Astrocyte (in vitro differentiated cells and primary cell): ENCODE results near the gene RAD50. TPM values are rescaled to one million over a fixed set of nuclear protein-coding genes. Genes with fewer than 3 reads are reported as not detected.

Source experiments
- DNase-seq: peaks from one replicate; pipeline ENCODE4 v3.0.0-alpha.2; 2010; ENCODE audit warnings: low read depth
- FAIRE-seq: peaks from 2 replicates; lab custom pipeline; 2011; peaks lifted over from hg19 to GRCh38; lab: Jason Lieb, UNC
- H2AFZ ChIP-seq: 2 replicates; pipeline ENCODE4 v1.6.0; 2012; ENCODE audit warnings: low read depth, low read length, inconsistent platforms
- H3K27ac ChIP-seq: 2 replicates; pipeline ENCODE4 v1.5.1; 2011; ENCODE audit warnings: low read depth, low read length, inconsistent platforms
- H3K27me3 ChIP-seq: 2 replicates; pipeline ENCODE4 v1.6.0; 2011; ENCODE audit warnings: low read length, inconsistent platforms; ENCODE audit not compliant: insufficient read depth
- H3K36me3 ChIP-seq: 2 replicates; pipeline ENCODE4 v1.5.1; 2011; ENCODE audit warnings: low read length, inconsistent platforms; ENCODE audit not compliant: insufficient read depth
- H3K4me1 ChIP-seq: 2 replicates; pipeline ENCODE4 v1.5.1; 2011; ENCODE audit warnings: low read length, inconsistent platforms; ENCODE audit not compliant: insufficient read depth
- H3K4me2 ChIP-seq: 2 replicates; pipeline ENCODE4 v1.6.0; 2012; ENCODE audit warnings: low read length, inconsistent platforms
- H3K4me3 ChIP-seq: 2 replicates; pipeline ENCODE4 v1.5.1; 2011; ENCODE audit warnings: low read depth, mild to moderate bottlenecking, low read length, inconsistent platforms; ENCODE audit not compliant: insufficient read depth
- H3K79me2 ChIP-seq: 2 replicates; pipeline ENCODE4 v1.6.0; 2012; ENCODE audit warnings: mild to moderate bottlenecking, low read length, inconsistent platforms; ENCODE audit not compliant: insufficient read depth
- H3K9ac ChIP-seq: 2 replicates; pipeline ENCODE4 v1.6.0; 2012; ENCODE audit warnings: mild to moderate bottlenecking, low read length, inconsistent platforms
- H3K9me3 ChIP-seq: 2 replicates; pipeline ENCODE4 v1.5.1; 2012; ENCODE audit warnings: low read depth, mild to moderate bottlenecking, low read length, inconsistent platforms; ENCODE audit not compliant: insufficient read depth
- H4K20me1 ChIP-seq: 2 replicates; pipeline ENCODE4 v1.6.0; 2012; ENCODE audit warnings: low read length, inconsistent platforms; ENCODE audit not compliant: insufficient read depth
- H3K27ac Mint-ChIP-seq: one replicate; pipeline ENCODE4 v1.8.0; 2021; ENCODE audit warnings: mild to moderate bottlenecking, mixed read lengths; ENCODE audit not compliant: unreplicated experiment
- H3K27me3 Mint-ChIP-seq: one replicate; pipeline ENCODE4 v1.8.0; 2021; ENCODE audit warnings: low read depth, mixed read lengths; ENCODE audit not compliant: unreplicated experiment
- H3K36me3 Mint-ChIP-seq: one replicate; pipeline ENCODE4 v1.8.0; 2021; ENCODE audit warnings: low read depth, mixed read lengths; ENCODE audit not compliant: unreplicated experiment
- H3K4me1 Mint-ChIP-seq: one replicate; pipeline ENCODE4 v1.8.0; 2021; ENCODE audit warnings: low read depth, mixed read lengths; ENCODE audit not compliant: unreplicated experiment
- H3K4me3 Mint-ChIP-seq: one replicate; pipeline ENCODE4 v1.8.0; 2021; ENCODE audit warnings: mild to moderate bottlenecking, moderate library complexity, mixed read lengths; ENCODE audit not compliant: unreplicated experiment
- H3K9me3 Mint-ChIP-seq: one replicate; pipeline ENCODE4 v1.8.0; 2021; ENCODE audit warnings: mild to moderate bottlenecking, mixed read lengths; ENCODE audit not compliant: unreplicated experiment
- EZH2 ChIP-seq: IDR thresholded peaks from 2 replicates; pipeline ENCODE4 v1.6.1; 2012; ENCODE audit warnings: mild to moderate bottlenecking, low read length, inconsistent platforms; ENCODE audit not compliant: insufficient read depth
- total RNA-seq: library from RNA; stranded (reverse); gene quantifications from 2 replicates; pipeline ENCODE4 v1.2.1, GENCODE V29; 2021
- TF ChIP-seq, protein P1 (sequence below): IDR thresholded peaks from 2 replicates; pipeline ENCODE4 v1.5.1; 2011; ENCODE audit warnings: low read depth, mild to moderate bottlenecking, inconsistent platforms, low read length, moderate library complexity; ENCODE audit not compliant: insufficient read depth

RAD50 gene
- total RNA-seq, 1 donor from 2014 or later, result 26.8 TPM

DNA sequence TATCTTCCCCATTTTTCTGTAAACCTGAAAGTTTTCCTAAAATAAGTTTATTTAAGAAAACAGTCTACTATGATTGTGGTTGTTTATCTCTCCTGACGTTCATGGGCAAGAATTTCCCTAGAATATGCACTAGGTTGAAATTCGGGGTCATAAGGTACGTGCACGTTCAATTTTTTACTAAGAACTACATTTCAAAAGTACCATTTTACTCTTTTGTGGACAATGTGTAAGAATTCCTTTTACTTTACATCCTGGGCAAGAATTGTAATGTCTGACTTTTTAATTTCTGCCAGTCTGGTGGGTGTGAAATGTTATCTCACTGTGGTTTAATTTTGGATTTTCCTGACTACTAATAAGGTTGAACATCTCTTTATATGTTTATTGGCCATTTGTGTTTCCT lies 25.8 kb upstream of the RAD50 start:
- H3K27ac Mint-ChIP-seq, result no peak overlapping the region
- Histone ChIP-seq H3K36me3 (no peaks in the 10 kb centered on the region), H3K27me3 (peaks cover 42% of the 10 kb centered on the region), H3K79me2 (no peaks in the 10 kb centered on the region), H3K4me1 (no peaks in the 10 kb centered on the region), H4K20me1 (peaks cover 3% of the 10 kb centered on the region), H2AFZ (no peak overlapping the region), H3K9ac (no peak overlapping the region), H3K9me3 (peaks cover 3% of the 10 kb centered on the region), H3K4me2 (no peak overlapping the region), H3K4me3 (no peak overlapping the region), H3K27ac (no peak overlapping the region)
- TF ChIP-seq, protein P1, sequence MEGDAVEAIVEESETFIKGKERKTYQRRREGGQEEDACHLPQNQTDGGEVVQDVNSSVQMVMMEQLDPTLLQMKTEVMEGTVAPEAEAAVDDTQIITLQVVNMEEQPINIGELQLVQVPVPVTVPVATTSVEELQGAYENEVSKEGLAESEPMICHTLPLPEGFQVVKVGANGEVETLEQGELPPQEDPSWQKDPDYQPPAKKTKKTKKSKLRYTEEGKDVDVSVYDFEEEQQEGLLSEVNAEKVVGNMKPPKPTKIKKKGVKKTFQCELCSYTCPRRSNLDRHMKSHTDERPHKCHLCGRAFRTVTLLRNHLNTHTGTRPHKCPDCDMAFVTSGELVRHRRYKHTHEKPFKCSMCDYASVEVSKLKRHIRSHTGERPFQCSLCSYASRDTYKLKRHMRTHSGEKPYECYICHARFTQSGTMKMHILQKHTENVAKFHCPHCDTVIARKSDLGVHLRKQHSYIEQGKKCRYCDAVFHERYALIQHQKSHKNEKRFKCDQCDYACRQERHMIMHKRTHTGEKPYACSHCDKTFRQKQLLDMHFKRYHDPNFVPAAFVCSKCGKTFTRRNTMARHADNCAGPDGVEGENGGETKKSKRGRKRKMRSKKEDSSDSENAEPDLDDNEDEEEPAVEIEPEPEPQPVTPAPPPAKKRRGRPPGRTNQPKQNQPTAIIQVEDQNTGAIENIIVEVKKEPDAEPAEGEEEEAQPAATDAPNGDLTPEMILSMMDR, result no peak
- no peak for TF ChIP-seq EZH2
- DNase-seq (no peak), FAIRE-seq (no peak)
- H3K4me1 Mint-ChIP-seq, result peaks cover 1% of the 10 kb centered on the region
- no peak overlapping the region for H3K4me3 Mint-ChIP-seq
- H3K36me3 Mint-ChIP-seq, result no peaks in the 10 kb centered on the region
- peaks cover 28% of the 10 kb centered on the region for H3K27me3 Mint-ChIP-seq
- peaks cover 7% of the 10 kb centered on the region for H3K9me3 Mint-ChIP-seq

DNA sequence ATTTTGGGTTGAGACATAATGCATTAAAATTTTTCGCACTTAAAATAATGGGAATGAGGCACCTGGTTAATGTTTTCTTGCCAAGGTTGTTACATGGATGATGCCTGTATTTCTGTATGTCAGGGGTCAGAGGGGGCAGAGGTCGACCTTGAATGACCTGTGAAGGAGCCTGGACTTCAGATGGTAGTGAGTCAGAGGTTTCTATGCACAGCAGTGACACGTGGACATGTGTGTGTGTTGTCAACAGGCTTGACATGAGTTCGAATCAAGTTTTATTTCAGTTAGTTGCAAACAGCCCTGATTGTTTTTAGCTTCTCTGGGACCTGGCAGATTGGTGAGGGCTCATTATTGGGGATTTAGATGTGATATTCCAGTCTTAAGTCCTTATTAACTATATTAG lies 17.1 kb upstream of the RAD50 start:
- H3K27ac ChIP-seq, result no peak overlapping the region
- no peak overlapping the region for H3K4me2 ChIP-seq
- peaks cover 34% of the 10 kb centered on the region for H3K27me3 ChIP-seq
- Mint-ChIP-seq H3K27ac (no peak overlapping the region), H3K27me3 (peaks cover 23% of the 10 kb centered on the region), H3K36me3 (no peaks in the 10 kb centered on the region), H3K4me3 (no peak overlapping the region), H3K4me1 (no peaks in the 10 kb centered on the region), H3K9me3 (peaks cover 4% of the 10 kb centered on the region)
- H3K9me3 ChIP-seq, result peaks cover 3% of the 10 kb centered on the region
- H3K4me3 ChIP-seq, result no peak overlapping the region
- no peaks in the 10 kb centered on the region for H4K20me1 ChIP-seq
- no peaks in the 10 kb centered on the region for H3K36me3 ChIP-seq
- no peak overlapping the region for H3K9ac ChIP-seq
- H2AFZ ChIP-seq, result no peak overlapping the region
- FAIRE-seq (no peak), DNase-seq (no peak)
- no peaks in the 10 kb centered on the region for H3K4me1 ChIP-seq
- no peaks in the 10 kb centered on the region for H3K79me2 ChIP-seq
- TF ChIP-seq EZH2, result no peak
- TF ChIP-seq, protein P1, result no peak

DNA sequence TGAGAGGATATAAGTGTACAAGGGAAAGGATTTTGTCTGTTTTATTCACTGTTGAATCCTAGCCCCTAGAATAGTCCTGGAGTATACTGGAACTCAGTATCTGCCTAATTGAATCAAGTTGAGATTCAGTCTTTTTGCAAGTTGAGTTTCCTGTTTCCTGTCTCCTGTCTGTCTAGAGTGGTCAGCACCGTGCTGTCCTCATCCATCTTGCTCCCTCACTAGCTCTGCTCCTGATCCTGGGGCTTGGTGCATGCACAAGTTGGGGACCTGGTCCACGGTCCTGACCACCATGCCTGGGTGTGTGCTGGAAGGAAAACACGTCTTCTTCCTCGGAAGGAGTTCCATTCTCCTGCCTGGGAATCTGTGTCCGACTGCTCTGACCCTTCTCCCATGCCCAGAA lies 16.6 kb upstream of the RAD50 start:
- FAIRE-seq (no peak), DNase-seq (no peak)
- no peaks in the 10 kb centered on the region for H3K4me1 Mint-ChIP-seq
- no peaks in the 10 kb centered on the region for H3K4me1 ChIP-seq
- TF ChIP-seq, protein P1, result no peak
- no peak for TF ChIP-seq EZH2
- no peaks in the 10 kb centered on the region for H3K36me3 Mint-ChIP-seq
- no peak overlapping the region for H2AFZ ChIP-seq
- peaks cover under 1% of the 10 kb centered on the region for H3K9me3 Mint-ChIP-seq
- H3K36me3 ChIP-seq, result no peaks in the 10 kb centered on the region
- H3K27ac Mint-ChIP-seq, result no peak overlapping the region
- no peak overlapping the region for H3K4me3 ChIP-seq
- no peaks in the 10 kb centered on the region for H4K20me1 ChIP-seq
- H3K4me3 Mint-ChIP-seq, result no peak overlapping the region
- H3K27me3 ChIP-seq, result peaks cover 30% of the 10 kb centered on the region
- no peaks in the 10 kb centered on the region for H3K79me2 ChIP-seq
- H3K9ac ChIP-seq, result no peak overlapping the region
- no peak overlapping the region for H3K4me2 ChIP-seq
- H3K27me3 Mint-ChIP-seq, result peaks cover 21% of the 10 kb centered on the region
- H3K27ac ChIP-seq, result no peak overlapping the region
- peaks cover 2% of the 10 kb centered on the region for H3K9me3 ChIP-seq
